ENCODE results near the gene GNPTG. TPM values are rescaled to one million over a fixed set of nuclear protein-coding genes. Genes with fewer than 3 reads are reported as not detected.
A peak's percentile ranks its signal among the peaks of the same experiment; 100 is the strongest.

GNPTG gene
- total and polyA plus RNA-seq, 2 of the 13 experiments (the other 11 are each of a cell fraction or from before 2014, with no cell fraction given), result 22.7 to 71.1 TPM

GRCh38 chr16:1323296-1324239 is 28.2 kb upstream of the GNPTG start:
- H3K27me3 ChIP-seq (ENCODE audit: control insufficient read depth in 1 of 2, insufficient read depth in 2 of 2, low read length in 2 of 2), result no peaks in the 10 kb centered on the region
- in situ Hi-C loops (cut with HindIII; ENCODE audit: extremely low pct_ligation_motif_present, low pct_unique_long_range_greater_than_20kb) (no loop called here), intact Hi-C loops (cut with micrococcal nuclease; ENCODE audit: unreplicated experiment) (no loop called here)
- peaks cover 2% of the 10 kb centered on the region for H3K79me2 ChIP-seq (ENCODE audit: insufficient read depth, low read length)
- H4K20me1 ChIP-seq (ENCODE audit: insufficient read depth, low read length), result peaks cover 3% of the 10 kb centered on the region; the same call in 1 of the 2 replicates
- no peak overlapping the region for H3K4me2 ChIP-seq (ENCODE audit: low read depth, low read length)
- FAIRE-seq (no peak), ATAC-seq (no peak), DNase-seq (ENCODE audit: low spot score) (no peak)
- H3K36me3 ChIP-seq (replicated peaks in 1 of 2; ENCODE audit: control insufficient read depth in 1 of 2, insufficient read depth in 2 of 2, low read length in 2 of 2), result peaks cover 26 to 48% of the 10 kb centered on the region in 2 experiments; a peak in 4 of 5 replicates
- H3K9ac ChIP-seq (ENCODE audit: insufficient read depth, low read depth, low read length), result no peak overlapping the region
- whole genome bisulfite sequencing (ENCODE audit: low lambda C conversion rate), result 97% methylated on average over 22 of the region's 35 CpGs
- BruUV-seq (replicated peaks), result no TSS peak
- CTCF ChIA-PET (ENCODE audit: low intra/inter-chr PET ratio, low total read pairs), result no interaction called here
- no peaks in the 10 kb centered on the region for H3K9me3 ChIP-seq (ENCODE audit: low read length)
- TF ChIP-seq ZNF142 (CRISPR knock-in tag; IDR thresholded peaks at IDR 0.05) (no peak), CREB3 (CRISPR knock-in tag; IDR thresholded peaks at IDR 0.05) (no peak), HNRNPL (IDR thresholded peaks at IDR 0.05; ENCODE audit: low read depth, low read length) (0 out of 2 replicates have a peak, but pooled peaks have one; percentile 20)
- POLR2A ChIA-PET, result interaction anchor here (0.6 to 0.9 kb wide), 2 partner anchors 9 to 27 kb away, joined by 3 to 4 read pairs; no protein-coding TSS in a partner anchor
- H3K4me3 ChIP-seq (replicated peaks in 1 of 3; ENCODE audit: insufficient read depth in 1 of 3, low read depth in 2 of 3, low read length in 3 of 3), result no peak overlapping the region
- H2AFZ ChIP-seq (ENCODE audit: low read length), result no peak overlapping the region
- no peaks in the 10 kb centered on the region for H3K4me1 ChIP-seq (ENCODE audit: insufficient read depth, low read length)
- H3K27ac ChIP-seq (ENCODE audit: extremely low read length, insufficient read depth, low read length), result no peak overlapping the region
